WTC11 (cell line): ENCODE measurements around the gene GPR176. TPM values are rescaled to one million over a fixed set of nuclear protein-coding genes. Genes with fewer than 3 reads are reported as not detected.

Source experiments
- ATAC-seq: fragments of 200-7000 bp; cut with Tn5 transposase; 2 replicates; pipeline ENCODE4 v1.10.0; 2021; ENCODE audit warnings: mild to moderate bottlenecking, moderate library complexity
- CTCF ChIA-PET: fragments of 300-600 bp; sonication (Branson Sonifier 250); formaldehyde crosslinking; loops from one replicate; lab custom pipeline; 2021; ENCODE audit warnings: antibody characterized with exemption; lab: Charles Lee
- POLR2A ChIA-PET: fragments of 350-600 bp; sonication (Branson Sonifier 250); formaldehyde crosslinking; loops from one replicate; lab custom pipeline; 2021; ENCODE audit warnings: antibody characterized with exemption; lab: Charles Lee
- DNase-seq: peaks from one replicate; pipeline ENCODE4 v3.0.0; 2021; ENCODE audit warnings: low spot score
- H3K27ac Mint-ChIP-seq: 2 replicates; pipeline ENCODE4 v1.8.0; 2021; ENCODE audit warnings: mixed read lengths
- H3K27me3 Mint-ChIP-seq: 2 replicates; pipeline ENCODE4 v1.8.0; 2021; ENCODE audit warnings: low read depth, mild to moderate bottlenecking, moderate library complexity, mixed read lengths
- H3K36me3 Mint-ChIP-seq: 2 replicates; pipeline ENCODE4 v1.8.0; 2021; ENCODE audit warnings: mixed read lengths
- H3K4me1 Mint-ChIP-seq: 2 replicates; pipeline ENCODE4 v1.8.0; 2022; ENCODE audit warnings: mixed read lengths
- H3K4me3 Mint-ChIP-seq: 2 replicates; pipeline ENCODE4 v1.8.0; 2021; ENCODE audit warnings: mild to moderate bottlenecking, moderate library complexity, mixed read lengths
- H3K9me3 Mint-ChIP-seq: 2 replicates; pipeline ENCODE4 v1.8.0; 2021; ENCODE audit warnings: mixed read lengths
- CREB1 ChIP-seq: sonication (generic); formaldehyde crosslinking; IDR thresholded peaks from 2 replicates; pipeline ENCODE4 v1.8.0; 2023; ENCODE audit warnings: mild to moderate bottlenecking, missing genetic modification reagents
- CREM ChIP-seq: sonication (generic); formaldehyde crosslinking; IDR thresholded peaks from 2 replicates; pipeline ENCODE4 v1.8.1; 2022; ENCODE audit warnings: mild to moderate bottlenecking, missing genetic modification reagents, moderate library complexity
- CTCF ChIP-seq: fragments of 200-600 bp; IDR thresholded peaks from 2 replicates; pipeline ENCODE4 v1.8.0; 2022; ENCODE audit warnings: antibody characterized with exemption
- ETV6 ChIP-seq: sonication (generic); formaldehyde crosslinking; IDR thresholded peaks from 2 replicates; pipeline ENCODE4 v1.8.1; 2022; ENCODE audit warnings: mild to moderate bottlenecking, missing genetic modification reagents
- GABPB1 ChIP-seq: sonication (generic); formaldehyde crosslinking; IDR thresholded peaks from 2 replicates; pipeline ENCODE4 v1.8.1; 2023; ENCODE audit warnings: mild to moderate bottlenecking, missing genetic modification reagents
- IRF1 ChIP-seq: sonication (generic); formaldehyde crosslinking; IDR thresholded peaks from 2 replicates; pipeline ENCODE4 v1.8.0; 2023; ENCODE audit warnings: missing genetic modification reagents
- IRF2 ChIP-seq: sonication (generic); formaldehyde crosslinking; IDR thresholded peaks from 2 replicates; pipeline ENCODE4 v1.8.0; 2022; ENCODE audit warnings: low read depth, missing genetic modification reagents, borderline replicate concordance
- MYBL2 ChIP-seq: sonication (generic); formaldehyde crosslinking; IDR thresholded peaks from 2 replicates; pipeline ENCODE4 v1.8.1; 2023; ENCODE audit warnings: mild to moderate bottlenecking, moderate library complexity, missing genetic modification reagents
- NFATC4 ChIP-seq: fragments of 250-450 bp; sonication (Bioruptor Pico); IDR thresholded peaks from 2 replicates; pipeline ENCODE4 v1.9.0; 2021; ENCODE audit warnings: mild to moderate bottlenecking
- PRDM15 ChIP-seq: sonication (generic); formaldehyde crosslinking; IDR thresholded peaks from 2 replicates; pipeline ENCODE4 v1.8.0; 2022; ENCODE audit warnings: missing genetic modification reagents
- PRRX2 ChIP-seq: fragments of 250-450 bp; sonication (Bioruptor Pico); IDR thresholded peaks from 2 replicates; pipeline ENCODE4 v1.8.0; 2021; ENCODE audit warnings: mild to moderate bottlenecking
- SMAD4 ChIP-seq: sonication (generic); formaldehyde crosslinking; IDR thresholded peaks from 2 replicates; pipeline ENCODE4 v1.8.0; 2022; ENCODE audit warnings: mild to moderate bottlenecking, missing genetic modification reagents
- TP53 ChIP-seq: sonication (generic); formaldehyde crosslinking; IDR thresholded peaks from 2 replicates; pipeline ENCODE4 v1.8.1; 2023; ENCODE audit warnings: mild to moderate bottlenecking, missing genetic modification reagents
- USF2 ChIP-seq: sonication (generic); formaldehyde crosslinking; IDR thresholded peaks from 2 replicates; pipeline ENCODE4 v1.8.1; 2023; ENCODE audit warnings: mild to moderate bottlenecking, missing genetic modification reagents, moderate library complexity
- ZNF219 ChIP-seq: sonication (generic); formaldehyde crosslinking; IDR thresholded peaks from 2 replicates; pipeline ENCODE4 v1.8.0; 2023; ENCODE audit warnings: missing genetic modification reagents, mild to moderate bottlenecking, borderline replicate concordance
- ZNF317 ChIP-seq: sonication (generic); formaldehyde crosslinking; IDR thresholded peaks from 2 replicates; pipeline ENCODE4 v1.8.1; 2023; ENCODE audit warnings: low read depth, mild to moderate bottlenecking, moderate library complexity, missing genetic modification reagents, borderline replicate concordance
- ZNF532 ChIP-seq: fragments of 250-450 bp; sonication (Bioruptor Pico); IDR thresholded peaks from 2 replicates; pipeline ENCODE4 v1.9.0; 2021; ENCODE audit warnings: mild to moderate bottlenecking, borderline replicate concordance
- total RNA-seq: library from RNA; stranded (reverse); gene quantifications from 3 replicates; pipeline ENCODE4 v1.2.3, GENCODE V29; 2021

GPR176 gene
- total RNA-seq, 1 experiment from 2014 or later = 117 TPM

DNA sequence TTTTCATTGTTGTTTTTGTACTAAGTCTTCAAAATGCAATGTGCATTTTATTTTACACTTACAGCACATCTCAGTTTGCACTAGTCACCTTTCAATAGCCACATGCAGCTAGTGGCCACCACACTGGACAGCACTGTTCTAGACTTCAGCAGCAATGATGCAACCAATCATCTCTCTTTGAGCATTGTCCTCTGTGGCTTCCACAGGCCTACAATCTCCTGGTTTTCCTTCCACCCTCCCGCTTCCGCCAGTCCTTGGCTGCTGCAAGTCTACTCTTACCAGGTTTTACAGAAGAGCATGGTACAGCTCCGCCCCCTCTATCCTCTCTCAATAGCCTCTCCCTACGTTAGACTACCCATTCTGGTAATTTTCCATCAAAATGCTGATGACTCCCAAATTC, 112.3 kb downstream of the GPR176 start:
- ATAC-seq (peak; percentile 85), DNase-seq (peak; percentile 39)
- peaks cover 46% of the 10 kb centered on the region for H3K4me1 Mint-ChIP-seq
- H3K9me3 Mint-ChIP-seq = no peaks in the 10 kb centered on the region
- H3K27me3 Mint-ChIP-seq = no peaks in the 10 kb centered on the region
- POLR2A ChIA-PET = no interaction called here
- H3K4me3 Mint-ChIP-seq = 0 out of 2 replicates have a peak overlapping the region, but pooled peaks have one; percentile 4
- H3K36me3 Mint-ChIP-seq = peaks cover 3% of the 10 kb centered on the region
- H3K27ac Mint-ChIP-seq = peak overlapping the region; percentile 54
- TF ChIP-seq PRRX2 = no peak
- no peak for TF ChIP-seq SMAD4 (CRISPR knock-in tag)
- TF ChIP-seq ZNF317 (CRISPR knock-in tag) = no peak
- no peak for TF ChIP-seq ZNF219 (CRISPR knock-in tag)
- peak; percentile 99 for TF ChIP-seq PRDM15
- CTCF ChIA-PET = no interaction called here

GRCh38 chr15:39804026-39804425, 116.0 kb downstream of the GPR176 start:
- Mint-ChIP-seq H3K36me3 (peaks cover 33% of the 10 kb centered on the region), H3K4me1 (peaks cover 32% of the 10 kb centered on the region), H3K4me3 (no peak overlapping the region), H3K27me3 (no peaks in the 10 kb centered on the region), H3K27ac (no peak overlapping the region), H3K9me3 (no peaks in the 10 kb centered on the region)
- TF ChIP-seq GABPB1 (CRISPR knock-in tag) = 0 out of 2 replicates have a peak, but pooled peaks have one; percentile 39
- TF ChIP-seq CREB1 (CRISPR knock-in tag) = no peak
- CTCF ChIA-PET = interaction anchor here (0.7 kb wide), 1 partner anchor 300 kb away, joined by 4 read pairs; no protein-coding TSS in a partner anchor
- no peak for ATAC-seq
- POLR2A ChIA-PET = no interaction called here
- DNase-seq = no peak

- H3K4me1 Mint-ChIP-seq = peaks cover 27% of the 10 kb centered on the region
- DNase-seq (no peak), ATAC-seq (no peak)
- H3K9me3 Mint-ChIP-seq = no peaks in the 10 kb centered on the region
- no peak for TF ChIP-seq IRF1 (CRISPR knock-in tag)
- TF ChIP-seq ZNF532 (CRISPR knock-in tag) = no peak
- TF ChIP-seq GABPB1 (CRISPR knock-in tag) = no peak
- TF ChIP-seq IRF2 (CRISPR knock-in tag) = no peak
- no peak for TF ChIP-seq TP53 (CRISPR knock-in tag)
- TF ChIP-seq NFATC4 (CRISPR knock-in tag) = no peak
- no peak for TF ChIP-seq MYBL2
- TF ChIP-seq CREM (CRISPR knock-in tag) = no peak
- no peak for TF ChIP-seq CTCF
- no peak for TF ChIP-seq USF2 (CRISPR knock-in tag)
- no peak for TF ChIP-seq ETV6 (CRISPR knock-in tag)
- TF ChIP-seq, all 79 proteins: peak for 0
- Mint-ChIP-seq H3K36me3 (peaks cover 33% of the 10 kb centered on the region), H3K27ac (no peak overlapping the region), H3K4me3 (no peak overlapping the region), H3K27me3 (no peaks in the 10 kb centered on the region)
- CTCF ChIA-PET = no interaction called here
- POLR2A ChIA-PET = interaction anchor here (0.5 to 0.6 kb wide), 2 partner anchors 61 to 1627 kb away, joined by 4 to 8 read pairs; no protein-coding TSS in a partner anchor
These were observed 117.0 kb downstream of the GPR176 start for GRCh38 chr15:39803016-39803415.
